B cell (primary cell): ENCODE data around the gene SLC38A5.

Source experiments
- CTCF ChIP-seq: fragments of 200-600 bp; IDR thresholded peaks from one replicate; pipeline ENCODE4 v1.8.0; 2022; ENCODE audit warnings: antibody characterized with exemption, mild to moderate bottlenecking
- EZH2 ChIP-seq: IDR thresholded peaks from 2 replicates; pipeline ENCODE4 v1.6.1; 2012; ENCODE audit warnings: borderline replicate concordance, low read depth, mild to moderate bottlenecking, moderate library complexity, low read length; ENCODE audit not compliant: insufficient read depth, poor library complexity, severe bottlenecking

- TF ChIP-seq CTCF (no peak), EZH2 (no peak)
Observed at GRCh38 chrX:48470110-48470832, at the start of gene SLC38A5.
